T-helper 1 cell (primary cell): ENCODE data around the gene LBHD1.
"Not testable (repeated sequence)": the region's sequence is repeated elsewhere in the genome, so short reads cannot be mapped to it uniquely, and the experiment has no call there.

Experiments
- DNase-seq, 5 donors: peaks; one replicate each; pipeline ENCODE4 v3.0.0-alpha.2; 2012 to 2020

LBHD1 gene

DNA sequence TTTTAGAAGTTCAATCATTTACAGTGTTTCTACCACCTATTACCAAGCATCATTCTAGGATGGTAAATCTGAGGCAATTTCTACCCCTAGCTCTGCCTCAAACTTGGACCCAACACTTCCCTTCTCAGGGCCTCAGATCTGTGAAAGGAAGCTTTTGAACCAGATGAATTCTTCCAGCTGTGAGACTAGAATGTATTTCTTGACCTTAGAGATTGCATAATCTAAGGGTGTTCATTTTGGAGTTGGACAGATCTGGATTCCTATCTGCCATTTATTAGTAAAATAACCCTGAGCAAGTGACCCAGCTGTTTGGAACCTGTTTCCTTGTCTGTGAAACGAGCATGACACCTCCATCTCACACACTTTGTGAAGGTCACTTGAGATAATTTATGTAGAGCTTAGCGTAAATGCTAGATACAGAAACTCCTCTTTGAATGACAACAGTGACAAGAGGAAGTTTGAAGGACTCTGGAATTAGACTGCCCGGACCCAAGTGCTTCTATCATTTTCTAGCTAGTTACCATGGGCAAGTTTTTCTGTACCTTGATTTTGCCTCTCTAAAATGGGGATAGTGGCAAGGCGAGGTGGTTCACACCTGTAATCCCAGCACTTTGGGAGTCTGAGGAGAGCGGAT lies 15.2 kb downstream of the LBHD1 start:
- DNase-seq, result no peak

- no peak for DNase-seq
Measured at GRCh38 chr11:62654297-62654696, 17.8 kb downstream of the LBHD1 start.

- DNase-seq, result peak in 2 of 5 donors; percentile 48 to 69
Measured at GRCh38 chr11:62652161-62653006, 19.7 kb downstream of the LBHD1 start.

DNA sequence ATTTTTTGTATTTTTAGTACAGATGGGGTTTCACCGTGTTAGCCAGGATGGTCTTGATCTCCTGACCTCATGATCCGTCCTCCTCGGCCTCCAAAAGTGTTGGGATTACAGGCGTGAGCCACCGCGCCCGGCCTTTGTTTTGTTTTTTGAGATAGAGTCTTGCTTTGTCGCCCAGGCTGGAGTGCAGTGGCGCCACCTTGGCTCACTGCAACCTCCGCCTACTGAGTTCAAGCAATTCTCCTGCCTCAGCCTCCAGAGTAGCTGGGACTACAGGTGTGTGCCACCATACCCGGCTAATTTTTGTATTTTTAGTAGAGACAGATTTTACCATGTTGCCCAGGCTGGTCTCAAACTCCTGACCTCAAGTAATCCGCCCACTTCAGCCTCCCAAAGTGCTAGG lies 21.8 kb downstream of the LBHD1 start:
- not testable (repeated sequence) for DNase-seq

DNA sequence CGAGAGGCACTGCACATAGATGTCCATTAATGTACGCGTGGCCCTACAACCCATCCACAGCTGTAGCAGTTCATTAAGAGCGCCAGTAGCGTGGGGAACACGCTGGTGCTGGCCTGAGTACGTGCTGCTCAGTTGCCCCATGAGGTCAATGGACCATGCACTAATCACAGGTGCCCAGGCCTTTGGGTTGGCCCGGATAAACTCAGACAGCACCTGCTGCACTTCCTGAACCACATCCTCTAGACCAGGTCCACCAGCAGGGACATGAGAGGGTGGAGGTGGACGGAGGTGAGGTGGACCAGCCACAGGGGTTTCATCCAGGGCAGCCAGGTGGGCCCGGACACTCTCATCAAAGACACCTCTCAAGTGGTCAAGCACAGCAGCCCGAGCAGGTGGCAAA lies 22.6 kb downstream of the LBHD1 start:
- DNase-seq, result no peak

- DNase-seq, result no peak
Measured at GRCh38 chr11:62648967-62649364, 23.1 kb downstream of the LBHD1 start.

GRCh38 chr11:62648185-62648966 lies 23.7 kb downstream of the LBHD1 start:
- no peak for DNase-seq

GRCh38 chr11:62647609-62648005 lies 24.5 kb downstream of the LBHD1 start:
- DNase-seq, result no peak

DNA sequence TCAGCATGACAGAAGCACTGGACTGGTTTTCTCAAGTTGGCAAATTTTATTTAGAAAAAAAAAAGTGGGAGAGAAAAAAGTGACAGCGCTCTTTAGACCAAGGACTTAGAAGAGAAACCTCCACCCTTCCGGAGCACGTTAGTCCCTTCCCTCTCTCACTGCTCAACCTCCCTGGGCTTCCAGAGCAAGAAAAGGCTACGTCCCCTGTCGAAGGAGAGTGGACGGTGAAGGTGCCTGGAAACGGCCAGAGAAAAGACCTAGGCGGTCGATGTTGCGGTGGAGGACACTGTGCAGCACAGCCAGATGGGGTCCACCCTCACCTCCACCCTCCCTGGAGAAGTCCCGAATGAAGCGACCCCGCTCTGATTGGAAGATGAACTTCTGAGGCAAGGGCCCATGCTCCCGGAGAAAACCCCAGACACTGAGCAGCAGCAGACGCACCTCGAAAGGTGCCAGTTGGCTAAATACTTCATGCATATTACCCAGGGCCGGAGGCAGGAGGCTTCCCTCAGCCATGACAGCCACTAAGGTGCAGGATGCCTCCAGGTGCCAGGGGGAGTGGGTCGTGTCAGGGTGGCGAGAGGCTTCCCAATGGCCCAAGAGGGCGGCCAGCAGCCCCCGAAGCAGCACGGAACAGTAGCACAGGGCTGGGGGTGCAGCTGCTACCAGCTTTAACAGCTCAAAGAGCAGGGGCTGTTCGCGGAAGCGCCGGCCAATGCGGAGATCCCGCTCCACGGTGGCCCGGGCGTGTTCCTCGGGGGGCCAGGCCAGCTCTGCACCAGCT lies 25.1 kb downstream of the LBHD1 start:
- no peak for DNase-seq

DNA sequence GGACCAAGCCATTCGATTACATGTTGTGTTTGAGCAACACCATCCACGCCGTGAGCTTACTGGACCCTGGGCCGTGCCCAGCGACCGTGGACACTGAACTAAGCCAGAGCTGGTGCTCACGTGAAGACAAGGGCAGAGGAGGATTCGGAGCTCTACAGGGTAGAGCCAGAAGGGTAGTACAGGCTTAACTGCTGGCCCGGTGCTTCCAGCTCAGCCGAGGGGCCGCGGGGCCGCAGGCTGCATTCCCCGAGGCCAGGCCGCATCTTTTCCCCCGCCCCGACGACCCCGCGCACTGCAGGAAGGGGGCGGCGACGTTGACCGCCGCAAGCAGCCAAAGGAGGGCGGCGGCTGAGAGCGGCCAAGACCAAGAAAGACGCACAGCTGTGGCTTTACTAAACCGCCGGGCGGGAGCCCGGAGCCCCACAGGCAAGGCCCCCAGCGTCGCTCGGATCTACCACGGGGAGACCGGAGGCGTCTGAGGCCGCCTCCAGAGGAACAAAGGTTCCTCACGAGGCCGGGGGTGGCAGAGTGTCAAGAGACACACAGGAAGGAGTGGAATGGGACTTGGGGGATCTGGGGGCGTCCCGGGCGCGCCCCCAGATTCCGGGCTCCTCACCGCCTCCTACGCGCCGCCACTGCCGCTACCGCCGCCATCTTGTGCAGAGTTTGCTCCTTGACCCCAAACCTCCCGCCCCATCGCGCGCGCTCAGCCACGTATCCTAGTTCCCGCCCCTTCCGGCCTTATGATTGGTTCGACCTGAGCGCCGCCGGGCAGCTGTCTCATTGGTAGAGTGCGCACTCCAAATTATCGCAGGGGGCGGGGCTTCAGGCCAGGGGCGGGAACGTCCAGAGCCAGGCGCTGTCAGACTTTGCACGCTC lies 25.9 kb downstream of the LBHD1 start, which contains the start of gene GANAB:
TSS of gene GANAB (minus strand) at position 668 of the 879 bp plus-strand sequence. CDS start at position 654, 14 bp downstream.
- peak; percentile 97 to 99 (median 98) for DNase-seq

DNA sequence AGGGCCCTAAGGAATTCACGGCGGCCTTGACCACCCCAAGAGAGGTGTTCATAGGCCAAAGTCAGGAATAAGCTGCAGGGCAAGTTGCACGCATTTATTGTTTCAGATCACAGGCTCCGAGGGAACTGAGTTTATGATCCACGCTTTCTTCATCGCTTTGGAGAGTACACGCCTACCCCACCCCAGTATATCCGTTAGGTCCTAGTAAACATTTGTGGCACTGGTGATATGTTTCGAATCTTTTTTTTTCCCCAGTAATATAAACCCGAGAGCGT lies 26.5 kb downstream of the LBHD1 start:
- no peak for DNase-seq

GRCh38 chr11:62644220-62644619 lies 27.8 kb downstream of the LBHD1 start:
- no peak for DNase-seq

DNA sequence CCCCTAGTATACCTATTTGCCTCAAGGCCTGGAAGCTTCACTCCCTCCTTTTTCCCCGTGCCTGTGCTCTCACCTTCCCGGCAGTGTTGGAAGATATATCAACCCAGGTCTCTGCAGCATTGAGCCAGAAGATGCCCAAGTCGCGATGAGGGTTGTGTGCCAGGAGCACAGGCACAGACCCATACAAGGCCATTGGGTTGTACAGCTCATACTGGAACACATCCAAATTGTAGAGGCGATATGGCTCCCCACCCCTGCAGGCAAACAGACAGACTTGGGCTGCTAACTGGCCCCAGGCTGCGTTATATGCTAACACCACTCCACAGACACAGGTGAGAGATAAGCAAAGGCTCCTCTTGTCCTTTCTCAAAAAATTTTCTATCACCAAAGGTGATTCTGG lies 39.6 kb downstream of the LBHD1 start:
- no peak for DNase-seq

- DNase-seq, result no peak
Measured at GRCh38 chr11:62627713-62628112, 44.4 kb downstream of the LBHD1 start.

GRCh38 chr11:62622476-62623089 lies 49.5 kb downstream of the LBHD1 start:
- no peak for DNase-seq

DNA sequence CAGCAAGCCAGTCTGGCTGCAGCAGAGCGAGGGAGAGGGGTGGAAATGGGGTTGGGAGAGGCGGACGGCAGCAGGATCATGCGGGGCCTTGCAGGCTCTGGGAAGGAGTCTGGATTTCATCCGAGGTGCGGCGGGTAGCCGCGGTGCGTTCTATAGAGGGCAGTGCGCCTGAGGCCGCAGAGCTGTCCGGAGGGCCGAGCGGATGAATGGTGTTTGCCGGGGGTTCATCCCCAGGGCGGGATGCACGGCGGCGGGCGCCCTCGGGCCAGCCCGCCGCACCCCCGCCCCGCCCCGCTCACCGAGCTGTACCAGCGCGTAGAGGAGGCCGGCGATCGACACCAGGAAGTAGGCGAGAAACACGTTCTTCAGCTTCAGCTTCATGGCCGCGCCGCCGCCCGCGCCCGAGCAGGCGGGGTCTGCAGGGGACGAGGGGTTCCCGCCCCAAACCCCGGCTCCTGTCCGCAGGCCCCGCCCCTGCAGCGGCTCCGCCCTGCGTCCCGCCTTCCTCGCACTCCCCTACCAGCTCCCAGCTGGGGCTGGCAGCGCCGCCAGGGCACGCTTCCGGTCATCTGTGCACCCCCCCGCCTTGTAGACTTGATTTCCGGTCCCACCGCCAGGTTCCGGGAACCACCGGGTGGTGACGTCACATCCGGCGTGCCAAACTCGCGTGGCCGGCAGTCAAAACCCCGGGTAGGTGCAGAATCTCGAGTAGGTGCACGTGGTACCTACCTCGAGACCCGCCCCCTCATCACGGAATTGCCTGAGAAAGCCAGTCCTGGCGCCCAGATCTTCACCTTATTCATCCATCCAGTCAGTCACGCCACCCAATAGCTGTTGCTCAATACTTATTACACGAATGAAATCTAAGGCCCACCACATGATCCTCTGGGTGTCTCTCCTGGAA lies 50.2 kb downstream of the LBHD1 start, which contains the start of gene B3GAT3:
TSS of gene B3GAT3 (minus strand) at position 420 of the 904 bp plus-strand sequence. CDS start at position 381, 39 bp downstream.
- DNase-seq, result peak; percentile 94 to 97 (median 97)

GRCh38 chr11:62621027-62621566 lies 51.0 kb downstream of the LBHD1 start:
- no peak for DNase-seq

DNA sequence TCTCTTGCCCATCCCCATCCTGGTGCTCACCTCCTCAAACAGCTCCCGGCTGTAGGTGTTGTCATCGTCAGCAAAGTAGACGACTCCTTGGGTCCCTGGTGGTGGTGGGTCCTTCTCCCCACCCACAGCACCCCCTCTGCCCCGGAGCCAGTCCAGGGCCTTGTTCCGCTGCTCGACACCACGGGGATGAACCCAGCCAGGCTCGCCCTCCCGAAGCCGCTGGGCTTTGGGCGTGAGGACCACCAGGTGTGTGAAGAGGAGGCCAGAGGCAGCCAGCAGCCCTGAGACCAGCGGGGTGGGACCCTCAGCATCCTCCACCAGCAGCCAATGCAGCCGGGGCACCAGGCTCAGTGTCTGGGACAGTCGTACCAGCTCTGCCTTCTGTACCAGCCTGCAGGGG lies 55.1 kb downstream of the LBHD1 start:
- not testable (repeated sequence) for DNase-seq

GRCh38 chr11:62615521-62615920 lies 56.5 kb downstream of the LBHD1 start:
- DNase-seq, result no peak

DNA sequence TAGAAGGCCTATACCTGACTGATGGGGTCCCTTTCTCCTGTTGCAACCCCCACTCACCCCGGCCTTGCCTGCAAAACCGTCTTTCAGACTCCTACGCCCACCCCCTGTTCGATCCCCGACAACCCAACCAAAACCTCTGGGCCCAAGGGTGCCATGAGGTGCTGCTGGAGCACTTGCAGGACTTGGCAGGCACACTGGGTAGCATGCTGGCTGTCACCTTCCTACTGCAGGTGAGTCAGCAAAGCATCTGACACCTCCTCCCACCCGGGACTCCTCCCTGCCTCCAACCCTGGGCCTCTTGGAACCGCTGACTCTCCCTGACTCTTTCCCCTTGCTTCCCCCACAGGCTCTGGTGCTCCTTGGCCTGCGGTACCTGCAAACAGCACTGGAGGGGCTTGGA lies 57.8 kb downstream of the LBHD1 start:
- no peak for DNase-seq
